Measurements from ENCODE around the gene TSPAN4. TPM values are rescaled to one million over a fixed set of nuclear protein-coding genes. Genes with fewer than 3 reads are reported as not detected.

TSPAN4 gene
- total and polyA plus RNA-seq, 2 of the 13 experiments (the other 11 are each of a cell fraction or from before 2014, with no cell fraction given) = 31.7 to 68.3 TPM

GRCh38 chr11:842370-843002, at the start of gene TSPAN4, which contains the start of gene POLR2L (continued):
- no peak for TF ChIP-seq ZBTB10 (CRISPR knock-in tag; IDR thresholded peaks at IDR 0.05; ENCODE audit: borderline replicate concordance)
- no peak for TF ChIP-seq ZFP1 (CRISPR knock-in tag; IDR thresholded peaks at IDR 0.05)
- TF ChIP-seq ZNF30 (CRISPR knock-in tag; IDR thresholded peaks at IDR 0.05) = no peak
- TF ChIP-seq LRRFIP1 (CRISPR knock-in tag; conservative IDR thresholded peaks at IDR 0.05) = no peak
- no peak for TF ChIP-seq ZNF597 (CRISPR knock-in tag; IDR thresholded peaks at IDR 0.05)
- TF ChIP-seq ZNF484 (CRISPR knock-in tag; IDR thresholded peaks at IDR 0.05; ENCODE audit: borderline replicate concordance, low read depth) = no peak
- TF ChIP-seq ZNF549 (CRISPR knock-in tag; IDR thresholded peaks at IDR 0.05) = no peak
- no peak for TF ChIP-seq NR2F6 (IDR thresholded peaks at IDR 0.05)
- no peak for TF ChIP-seq NR2F6 (CRISPR knock-in tag; IDR thresholded peaks at IDR 0.05)
- no peak for TF ChIP-seq ZNF720 (CRISPR knock-in tag; IDR thresholded peaks at IDR 0.05)
- TF ChIP-seq CEBPZ (IDR thresholded peaks at IDR 0.05; ENCODE audit: low read length) = no peak
- TF ChIP-seq PRDM15 (CRISPR knock-in tag; IDR thresholded peaks at IDR 0.05) = no peak
- TF ChIP-seq MED13 (CRISPR knock-in tag; IDR thresholded peaks at IDR 0.05) = no peak; the same call in 1 of the 2 replicates
